NCI-H345 (cell line): ENCODE measurements around the gene KCNAB2.
"Not testable (repeated sequence)": the region's sequence is repeated elsewhere in the genome, so short reads cannot be mapped to it uniquely, and the experiment has no call there.

Experiments used
- DNase-seq: peaks from one replicate; lab custom pipeline; 2025; lab: John Stamatoyannopoulos, UW

The KCNAB2 gene

GRCh38 chr1:6010554-6010953 is 35.1 kb upstream of the KCNAB2 start:
- DNase-seq = no peak

GRCh38 chr1:6011161-6011945 is 34.3 kb upstream of the KCNAB2 start:
- DNase-seq = no peak

GRCh38 chr1:6011946-6012258 is 33.8 kb upstream of the KCNAB2 start:
- no peak for DNase-seq

GRCh38 chr1:6012529-6013318 is 33.0 kb upstream of the KCNAB2 start:
- DNase-seq = no peak

GRCh38 chr1:6013491-6013890 is 32.2 kb upstream of the KCNAB2 start:
- no peak for DNase-seq

- no peak for DNase-seq
Observed at GRCh38 chr1:6014130-6014999, 31.3 kb upstream of the KCNAB2 start.

GRCh38 chr1:6016191-6016865 is 29.4 kb upstream of the KCNAB2 start:
- no peak for DNase-seq

GRCh38 chr1:6017654-6018053 is 28.0 kb upstream of the KCNAB2 start:
- not testable (repeated sequence) for DNase-seq

GRCh38 chr1:6019166-6019845 is 26.4 kb upstream of the KCNAB2 start:
- DNase-seq = no peak

GRCh38 chr1:6022193-6022592 is 23.5 kb upstream of the KCNAB2 start:
- no peak for DNase-seq

- no peak for DNase-seq
Observed at GRCh38 chr1:6023346-6023745, 22.3 kb upstream of the KCNAB2 start.

GRCh38 chr1:6024376-6024775 is 21.3 kb upstream of the KCNAB2 start:
- DNase-seq = no peak

- DNase-seq = no peak
Observed at GRCh38 chr1:6025269-6026094, 20.2 kb upstream of the KCNAB2 start.

- DNase-seq = peak; percentile 43
Observed at GRCh38 chr1:6026095-6026809, 19.4 kb upstream of the KCNAB2 start.

- DNase-seq = no peak
Observed at GRCh38 chr1:6027591-6027990, 18.1 kb upstream of the KCNAB2 start.

GRCh38 chr1:6028042-6028850 is 17.4 kb upstream of the KCNAB2 start:
- DNase-seq = no peak

- DNase-seq = no peak
Observed at GRCh38 chr1:6029351-6029750, 16.3 kb upstream of the KCNAB2 start.

GRCh38 chr1:6030132-6030531 is 15.6 kb upstream of the KCNAB2 start:
- DNase-seq = no peak
